ENCODE data around the gene PARVB. TPM values are rescaled to one million over a fixed set of nuclear protein-coding genes. Genes with fewer than 3 reads are reported as not detected.
A peak's percentile ranks its signal among the peaks of the same experiment; 100 is the strongest.

Gene PARVB
- total RNA-seq, 4 donors from 2014 or later = 6.6 to 144 (median 30.1) TPM

GRCh38 chr22:44147821-44148574, 123.9 kb downstream of the PARVB start:
- no peaks in the 10 kb centered on the region for H3K36me3 ChIP-seq
- DNase-seq = peak; percentile 30
- WGBS, 2 donors (ENCODE audit: low coverage in 1 of 2) = 54 to 59% methylated on average over 7 to 27 of the region's 27 CpGs
- peak in 2 of 3 donors; percentile 5 to 51 for TF ChIP-seq POLR2AphosphoS5 (IDR thresholded peaks at IDR 0.05)
- TF ChIP-seq, protein P1, sequence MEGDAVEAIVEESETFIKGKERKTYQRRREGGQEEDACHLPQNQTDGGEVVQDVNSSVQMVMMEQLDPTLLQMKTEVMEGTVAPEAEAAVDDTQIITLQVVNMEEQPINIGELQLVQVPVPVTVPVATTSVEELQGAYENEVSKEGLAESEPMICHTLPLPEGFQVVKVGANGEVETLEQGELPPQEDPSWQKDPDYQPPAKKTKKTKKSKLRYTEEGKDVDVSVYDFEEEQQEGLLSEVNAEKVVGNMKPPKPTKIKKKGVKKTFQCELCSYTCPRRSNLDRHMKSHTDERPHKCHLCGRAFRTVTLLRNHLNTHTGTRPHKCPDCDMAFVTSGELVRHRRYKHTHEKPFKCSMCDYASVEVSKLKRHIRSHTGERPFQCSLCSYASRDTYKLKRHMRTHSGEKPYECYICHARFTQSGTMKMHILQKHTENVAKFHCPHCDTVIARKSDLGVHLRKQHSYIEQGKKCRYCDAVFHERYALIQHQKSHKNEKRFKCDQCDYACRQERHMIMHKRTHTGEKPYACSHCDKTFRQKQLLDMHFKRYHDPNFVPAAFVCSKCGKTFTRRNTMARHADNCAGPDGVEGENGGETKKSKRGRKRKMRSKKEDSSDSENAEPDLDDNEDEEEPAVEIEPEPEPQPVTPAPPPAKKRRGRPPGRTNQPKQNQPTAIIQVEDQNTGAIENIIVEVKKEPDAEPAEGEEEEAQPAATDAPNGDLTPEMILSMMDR (IDR thresholded peaks at IDR 0.05) = no peak
- intact Hi-C loops (cut with DNase I; ENCODE audit: low total_unique reads) = no loop called here
- H3K4me3 ChIP-seq = no peak overlapping the region
- H3K9me3 ChIP-seq = no peaks in the 10 kb centered on the region
- H3K27ac ChIP-seq = peak overlapping the region; percentile 40 to 61 (median 56)
- H3K4me1 ChIP-seq = peaks cover 0 to 24% (median 2%) of the 10 kb centered on the region in 4 donors
- H3K27me3 ChIP-seq = no peaks in the 10 kb centered on the region
- in situ Hi-C loops (cut with MboI; ENCODE audit: low pct_ligation_motif_present in 1 of 4, low pct_unique_long_range_greater_than_20kb in 1 of 4, low sequenced_read_pairs in 3 of 4) = no loop called here

DNA sequence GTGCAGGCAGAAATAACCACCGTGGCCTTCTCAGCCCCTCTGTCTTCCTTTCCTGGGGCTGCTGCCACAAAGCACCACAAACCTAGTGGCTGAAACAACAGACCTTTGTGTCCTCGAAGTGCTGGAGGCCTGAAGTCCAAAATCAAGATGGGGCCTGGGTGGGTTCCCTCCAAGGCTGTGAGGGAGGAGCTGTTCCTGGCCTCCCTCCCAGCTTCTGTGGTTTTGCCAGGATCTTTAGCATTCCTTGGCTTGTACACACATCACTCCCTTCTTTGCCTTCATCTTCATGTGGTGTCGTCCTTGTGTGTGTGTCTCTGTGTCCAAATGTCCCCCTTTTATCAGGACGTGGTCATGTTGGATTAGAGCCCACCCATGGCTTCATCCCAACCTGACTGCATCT, 127.6 kb downstream of the PARVB start:
- in situ Hi-C loops (cut with MboI; ENCODE audit: low pct_ligation_motif_present in 1 of 4, low pct_unique_long_range_greater_than_20kb in 1 of 4, low sequenced_read_pairs in 3 of 4) = no loop called here
- intact Hi-C loops (cut with DNase I; ENCODE audit: low total_unique reads) = no loop called here
- no peak for DNase-seq
- H3K9me3 ChIP-seq = no peaks in the 10 kb centered on the region
- TF ChIP-seq POLR2AphosphoS5 (IDR thresholded peaks at IDR 0.05) (no peak), POLR2A (IDR thresholded peaks at IDR 0.05) (no peak), EP300 (IDR thresholded peaks at IDR 0.05; ENCODE audit: low read depth) (no peak)
- TF ChIP-seq, protein P1 (IDR thresholded peaks at IDR 0.05) = no peak
- no peak overlapping the region for H3K27ac ChIP-seq
- no peaks in the 10 kb centered on the region for H3K36me3 ChIP-seq
- 61 to 64% methylated on average over 2 to 4 of the region's 4 CpGs for WGBS, 2 donors (ENCODE audit: low coverage in 1 of 2)
- no peaks in the 10 kb centered on the region for H3K27me3 ChIP-seq
- no peak overlapping the region for H3K4me3 ChIP-seq
- H3K4me1 ChIP-seq = peaks cover 0 to 12% (median 0%) of the 10 kb centered on the region in 4 donors

GRCh38 chr22:44153710-44154109, 129.6 kb downstream of the PARVB start:
- Histone ChIP-seq H3K27ac (no peak overlapping the region), H3K9me3 (no peaks in the 10 kb centered on the region), H3K27me3 (no peaks in the 10 kb centered on the region), H3K36me3 (no peaks in the 10 kb centered on the region), H3K4me1 (no peaks in the 10 kb centered on the region), H3K4me3 (no peak overlapping the region)
- in situ Hi-C loops (cut with MboI; ENCODE audit: low pct_ligation_motif_present in 1 of 4, low pct_unique_long_range_greater_than_20kb in 1 of 4, low sequenced_read_pairs in 3 of 4) (no loop called here), intact Hi-C loops (cut with DNase I; ENCODE audit: low total_unique reads) (no loop called here)
- TF ChIP-seq POLR2A (IDR thresholded peaks at IDR 0.05) (no peak), EP300 (IDR thresholded peaks at IDR 0.05; ENCODE audit: low read depth) (no peak), POLR2AphosphoS5 (IDR thresholded peaks at IDR 0.05) (no peak)
- TF ChIP-seq, protein P1 (IDR thresholded peaks at IDR 0.05) = no peak
- DNase-seq = no peak
- 65 to 67% methylated on average over 2 to 10 of the region's 10 CpGs for WGBS, 2 donors (ENCODE audit: low coverage in 1 of 2)

DNA sequence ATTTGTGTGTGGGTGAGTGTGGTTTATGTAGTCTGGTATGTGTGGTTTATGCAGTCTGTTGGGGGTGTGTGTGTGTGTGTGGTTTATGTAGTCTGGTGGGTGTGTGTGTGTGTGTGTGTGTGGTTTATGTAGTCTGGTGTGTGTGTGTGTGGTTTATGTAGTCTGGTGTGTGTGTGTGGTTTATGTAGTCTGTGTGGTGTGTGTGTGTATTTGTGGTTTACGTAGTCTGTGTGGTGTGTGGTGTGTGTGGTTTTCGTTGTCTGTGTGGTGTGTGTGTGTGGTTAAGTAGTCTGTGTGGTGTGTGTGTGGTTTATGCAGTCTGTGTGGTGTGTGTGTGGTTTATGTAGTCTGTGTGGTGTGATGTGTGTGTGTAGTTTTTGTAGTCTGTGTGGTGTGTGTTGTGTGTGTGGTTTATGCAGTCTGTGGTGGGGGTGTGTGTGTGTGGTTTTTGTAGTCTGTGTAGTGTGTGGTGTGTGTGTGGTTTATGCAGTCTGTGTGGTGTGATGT, 130.4 kb downstream of the PARVB start:
- no peak for DNase-seq
- H3K4me3 ChIP-seq = no peak overlapping the region
- H3K36me3 ChIP-seq = no peaks in the 10 kb centered on the region
- TF ChIP-seq POLR2A (IDR thresholded peaks at IDR 0.05) (no peak), POLR2AphosphoS5 (IDR thresholded peaks at IDR 0.05) (no peak), EP300 (IDR thresholded peaks at IDR 0.05; ENCODE audit: low read depth) (no peak)
- TF ChIP-seq, protein P1 (IDR thresholded peaks at IDR 0.05) = no peak
- H3K27me3 ChIP-seq = no peaks in the 10 kb centered on the region
- no peaks in the 10 kb centered on the region for H3K9me3 ChIP-seq
- peaks cover 0 to 3% (median 0%) of the 10 kb centered on the region in 4 donors for H3K4me1 ChIP-seq
- intact Hi-C loops (cut with DNase I; ENCODE audit: low total_unique reads) (no loop called here), in situ Hi-C loops (cut with MboI; ENCODE audit: low pct_ligation_motif_present in 1 of 4, low pct_unique_long_range_greater_than_20kb in 1 of 4, low sequenced_read_pairs in 3 of 4) (no loop called here)
- 0 to 50% methylated on average over 1 to 2 of the region's 2 CpGs for WGBS, 2 donors (ENCODE audit: low coverage in 1 of 2)
- no peak overlapping the region for H3K27ac ChIP-seq
